Esophagus muscularis mucosa (tissue), 4 donors: ENCODE results near the gene RPL11.
"Not testable (repeated sequence)": the region's sequence is repeated elsewhere in the genome, so short reads cannot be mapped to it uniquely, and the experiment has no call there.

Experiments
- CTCF ChIP-seq, 3 experiments: fragments of 200-600 bp in 2 of 3; fragments of 450-650 bp in 1 of 3; sonication (generic) in 2 of 3; IDR thresholded peaks; one replicate each; pipeline ENCODE4 v1.5.1; 2017 to 2019; ENCODE audit warnings: antibody characterized with exemption in 3 of 3, mild to moderate bottlenecking in 2 of 3, moderate library complexity in 1 of 3
- EP300 ChIP-seq: sonication (generic); formaldehyde crosslinking; IDR thresholded peaks from one replicate; pipeline ENCODE4 v1.6.1; 2017; ENCODE audit warnings: antibody characterized with exemption
- POLR2A ChIP-seq: fragments of 450-650 bp; IDR thresholded peaks from one replicate; pipeline ENCODE4 v1.6.1; 2017; ENCODE audit warnings: antibody characterized with exemption, moderate library complexity, mild to moderate bottlenecking, low read depth
- POLR2AphosphoS5 ChIP-seq, 2 donors: sonication (generic); formaldehyde crosslinking; IDR thresholded peaks; one replicate each; pipeline ENCODE4 v1.6.1; 2017; ENCODE audit warnings: antibody characterized with exemption in 2 of 2

DNA sequence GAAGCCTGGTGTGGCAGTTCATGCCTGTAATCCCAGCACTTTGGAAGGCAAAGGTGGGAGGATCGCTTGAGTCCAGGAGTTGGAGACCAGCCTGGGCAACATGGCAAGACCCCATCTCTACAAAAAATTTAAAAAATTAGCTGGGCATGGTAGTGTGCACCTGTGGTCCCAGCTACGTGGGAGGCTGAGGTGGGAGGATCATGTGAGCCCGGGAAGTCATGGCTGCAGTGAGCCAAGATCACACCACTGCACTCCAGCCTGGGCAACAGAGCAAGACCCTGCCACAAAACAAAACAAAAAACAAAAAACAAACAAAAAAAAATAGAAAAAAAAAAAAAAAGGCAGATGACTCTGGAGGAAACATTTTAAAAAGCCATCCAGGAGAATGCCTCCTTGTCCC lies 3.9 kb upstream of the RPL11 start:
- TF ChIP-seq POLR2A; CTCF (IDR thresholded peaks at IDR 0.05); EP300; POLR2AphosphoS5 (IDR thresholded peaks at IDR 0.05): not testable (repeated sequence)
